HG02798 (cell line): ENCODE data around the gene DHRS13.
"Not testable (repeated sequence)": the region's sequence is repeated elsewhere in the genome, so short reads cannot be mapped to it uniquely, and the experiment has no call there.

ENCODE experiments used
- ATAC-seq: cut with Tn5 transposase; IDR thresholded peaks from one replicate; pipeline ENCODE4 v1.9.1; 2021; ENCODE audit warnings: mild to moderate bottlenecking; ENCODE audit not compliant: unreplicated experiment, poor library complexity

Gene DHRS13

GRCh38 chr17:28864991-28865849 is 37.7 kb downstream of the DHRS13 start:
- no peak for ATAC-seq

- no peak for ATAC-seq
These were observed 38.9 kb downstream of the DHRS13 start for GRCh38 chr17:28863953-28864352.

GRCh38 chr17:28862561-28862960 is 40.3 kb downstream of the DHRS13 start:
- ATAC-seq = no peak

GRCh38 chr17:28861393-28862203 is 41.3 kb downstream of the DHRS13 start:
- ATAC-seq = no peak

GRCh38 chr17:28860363-28860808 is 42.5 kb downstream of the DHRS13 start:
- ATAC-seq = no peak

- ATAC-seq = no peak
These were observed 44.0 kb downstream of the DHRS13 start for GRCh38 chr17:28858801-28859355.

- no peak for ATAC-seq
These were observed 44.7 kb downstream of the DHRS13 start for GRCh38 chr17:28857905-28858800.

DNA sequence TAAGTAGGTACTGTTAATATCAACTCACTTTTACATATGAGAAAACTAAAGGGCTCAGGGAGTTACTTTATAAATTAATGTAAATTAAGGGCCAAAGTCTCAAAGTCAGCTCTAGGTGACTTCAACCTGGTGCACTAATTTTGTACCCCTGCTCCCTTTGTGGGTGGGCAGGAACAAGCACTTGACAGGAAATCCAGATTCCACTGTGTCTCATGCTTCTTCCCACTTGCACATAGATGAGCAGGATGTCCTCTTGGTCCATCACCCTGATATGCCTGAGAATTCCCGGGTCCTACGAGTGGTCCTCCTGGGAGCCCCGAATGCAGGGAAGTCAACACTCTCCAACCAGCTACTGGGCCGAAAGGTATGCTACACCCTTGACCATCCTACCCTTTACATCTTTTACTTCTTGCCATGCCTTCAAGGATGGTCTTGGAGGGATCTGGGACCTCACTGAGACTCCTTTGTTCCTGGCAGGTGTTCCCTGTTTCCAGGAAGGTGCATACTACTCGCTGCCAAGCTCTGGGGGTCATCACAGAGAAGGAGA is 46.8 kb downstream of the DHRS13 start:
- no peak for ATAC-seq

- ATAC-seq = no peak
These were observed 47.6 kb downstream of the DHRS13 start for GRCh38 chr17:28855336-28855679.

- peak; percentile 97 for ATAC-seq
These were observed 48.2 kb downstream of the DHRS13 start, which contains the start of gene ERAL1 for GRCh38 chr17:28854457-28855335. TSS of gene ERAL1 (plus strand) at chr17:28855016. CDS start at chr17:28855035, 19 bp downstream.

DNA sequence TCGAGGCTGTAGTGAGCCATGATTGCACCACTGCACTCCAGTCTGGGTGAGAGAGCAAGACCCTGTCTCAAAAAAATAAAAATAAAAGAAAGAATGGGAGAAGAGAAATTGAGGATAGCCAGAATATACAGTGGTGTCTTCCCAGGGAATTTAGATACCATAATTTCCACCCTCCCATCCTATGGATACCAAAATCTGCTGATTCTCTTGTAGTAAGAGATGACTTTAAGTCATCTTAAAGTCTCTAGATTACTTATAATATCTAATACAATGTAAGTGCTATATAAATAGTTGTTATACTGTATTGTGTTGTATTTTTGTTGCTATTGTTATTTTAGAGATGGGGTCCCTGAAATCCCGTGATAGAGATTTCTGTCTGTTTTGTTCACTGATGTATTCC is 49.6 kb downstream of the DHRS13 start:
- no peak for ATAC-seq

DNA sequence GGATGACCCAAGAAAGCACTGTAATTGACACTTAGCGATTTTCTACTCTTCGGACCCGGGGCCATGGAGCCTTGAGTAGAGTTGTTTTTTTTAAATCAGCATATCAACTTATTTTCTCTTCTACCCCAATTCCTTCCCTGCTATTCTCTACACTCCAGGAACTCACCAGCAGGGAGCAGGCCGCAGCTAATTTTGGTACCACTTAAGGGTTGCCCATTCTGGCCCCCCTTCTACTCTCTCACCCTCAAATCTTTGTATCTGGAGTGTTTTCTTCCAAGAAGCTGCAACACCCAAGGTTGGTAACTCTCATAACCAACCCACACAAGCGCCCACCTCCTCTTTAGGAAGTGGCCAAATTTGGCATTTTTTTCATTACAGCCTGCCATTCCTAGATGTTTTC is 53.6 kb downstream of the DHRS13 start:
- ATAC-seq = no peak

- ATAC-seq = not testable (repeated sequence)
These were observed 54.2 kb downstream of the DHRS13 start for GRCh38 chr17:28848667-28849066.
